Fibroblast of lung (primary cell): ENCODE measurements around the gene INSYN1. TPM values are rescaled to one million over a fixed set of nuclear protein-coding genes. Genes with fewer than 3 reads are reported as not detected.

Experiments
- DNase-seq, 2 donors: peaks; one replicate each; pipeline versions ENCODE4 v3.0.0 to v3.0.0-alpha.2; 2010; ENCODE audit warnings: low read depth in 2 of 2
- H2AFZ ChIP-seq: 2 replicates; pipeline ENCODE4 v1.5.1; 2012; ENCODE audit warnings: low read length, control low read depth, inconsistent platforms
- H3K27ac ChIP-seq: 2 replicates; pipeline ENCODE4 v1.5.1; 2011; ENCODE audit warnings: low read length, control low read depth; ENCODE audit not compliant: insufficient read depth
- H3K27me3 ChIP-seq: 2 replicates; pipeline ENCODE4 v1.5.1; 2011; ENCODE audit warnings: mild to moderate bottlenecking, low read length; ENCODE audit not compliant: control insufficient read depth, insufficient read depth
- H3K36me3 ChIP-seq: 2 replicates; pipeline ENCODE4 v1.5.1; 2011; ENCODE audit warnings: low read length; ENCODE audit not compliant: control insufficient read depth, insufficient read depth
- H3K4me1 ChIP-seq: 2 replicates; pipeline ENCODE4 v1.5.1; 2011; ENCODE audit warnings: low read length; ENCODE audit not compliant: control insufficient read depth, insufficient read depth; ENCODE audit errors: extremely low read depth
- H3K4me2 ChIP-seq: 2 replicates; pipeline ENCODE4 v1.5.1; 2011; ENCODE audit warnings: low read length, control low read depth; ENCODE audit not compliant: insufficient read depth; ENCODE audit errors: extremely low read depth
- H3K4me3 ChIP-seq, 4 experiments: fragments of 200-600 bp in 1 of 4; sonication (generic) in 1 of 4; replicated peaks in 1 of 4; 2 replicates each; pipeline ENCODE4 v1.5.1; 2011 to 2016; ENCODE audit warnings: low read length in 4 of 4, low read depth in 3 of 4, mild to moderate bottlenecking in 3 of 4, control low read depth in 2 of 4, inconsistent platforms in 1 of 4, mixed read lengths in 1 of 4; ENCODE audit not compliant: insufficient read depth in 1 of 4; ENCODE audit errors: control extremely low read depth in 1 of 4
- H3K79me2 ChIP-seq: 2 replicates; pipeline ENCODE4 v1.5.1; 2012; ENCODE audit warnings: mild to moderate bottlenecking, low read length, inconsistent platforms; ENCODE audit not compliant: control insufficient read depth, insufficient read depth
- H3K9ac ChIP-seq: 2 replicates; pipeline ENCODE4 v1.5.1; 2011; ENCODE audit warnings: mild to moderate bottlenecking, low read length, control low read depth; ENCODE audit not compliant: insufficient read depth
- H3K9me3 ChIP-seq: 2 replicates; pipeline ENCODE4 v1.5.1; 2012; ENCODE audit warnings: low read depth, low read length; ENCODE audit not compliant: control insufficient read depth, insufficient read depth
- H4K20me1 ChIP-seq: 2 replicates; pipeline ENCODE4 v1.5.1; 2011; ENCODE audit warnings: low read length; ENCODE audit not compliant: control insufficient read depth, insufficient read depth; ENCODE audit errors: extremely low read depth
- EZH2 ChIP-seq: IDR thresholded peaks from 2 replicates; pipeline ENCODE4 v1.5.1; 2012; ENCODE audit warnings: low read length, control low read depth, mild to moderate bottlenecking; ENCODE audit errors: missing control alignments
- polyA minus RNA-seq: library from RNA; depleted of rRNA, polyadenylated mRNA; stranded (reverse); fragments of >200 nt; gene quantifications from 2 replicates; pipeline ENCODE4 v1.2.3, GENCODE V29; 2011; ENCODE audit warnings: low replicate concordance
- polyA plus RNA-seq, 2 donors: library from polyadenylated mRNA; depleted of rRNA in 1 of 2; stranded (reverse) in 1 of 2; unstranded in 1 of 2; fragments of >200 nt; gene quantifications; 2 replicates each; pipeline ENCODE4 v1.2.1, GENCODE V29; 2011 to 2012; ENCODE audit warnings: missing spikeins in 1 of 2
- total RNA-seq: library from RNA; depleted of rRNA; stranded (reverse); fragments of >200 nt; gene quantifications from 2 replicates; pipeline ENCODE4 v1.2.1, GENCODE V29; 2014
- TF ChIP-seq, protein P1 (sequence below), 2 donors: IDR thresholded peaks in 1 of 2; conservative IDR thresholded peaks in 1 of 2; 1 replicate in 1 of 2; 2 replicates in 1 of 2; pipeline ENCODE4 v1.5.1; 2011 to 2012; ENCODE audit warnings: low read length in 2 of 2, control low read depth in 1 of 2, inconsistent platforms in 1 of 2, low read depth in 1 of 2, mild to moderate bottlenecking in 1 of 2

The INSYN1 gene
- total RNA-seq = 1.2 and 1.3 TPM in 2 replicates
- polyA plus RNA-seq = 0.37 and 0.51 TPM in 2 replicates
- 0.65 and 0.74 TPM in 2 replicates for polyA plus RNA-seq (2012)
- polyA minus RNA-seq = 0.74 TPM in 1 of 2 replicates, not detected in the other

DNA sequence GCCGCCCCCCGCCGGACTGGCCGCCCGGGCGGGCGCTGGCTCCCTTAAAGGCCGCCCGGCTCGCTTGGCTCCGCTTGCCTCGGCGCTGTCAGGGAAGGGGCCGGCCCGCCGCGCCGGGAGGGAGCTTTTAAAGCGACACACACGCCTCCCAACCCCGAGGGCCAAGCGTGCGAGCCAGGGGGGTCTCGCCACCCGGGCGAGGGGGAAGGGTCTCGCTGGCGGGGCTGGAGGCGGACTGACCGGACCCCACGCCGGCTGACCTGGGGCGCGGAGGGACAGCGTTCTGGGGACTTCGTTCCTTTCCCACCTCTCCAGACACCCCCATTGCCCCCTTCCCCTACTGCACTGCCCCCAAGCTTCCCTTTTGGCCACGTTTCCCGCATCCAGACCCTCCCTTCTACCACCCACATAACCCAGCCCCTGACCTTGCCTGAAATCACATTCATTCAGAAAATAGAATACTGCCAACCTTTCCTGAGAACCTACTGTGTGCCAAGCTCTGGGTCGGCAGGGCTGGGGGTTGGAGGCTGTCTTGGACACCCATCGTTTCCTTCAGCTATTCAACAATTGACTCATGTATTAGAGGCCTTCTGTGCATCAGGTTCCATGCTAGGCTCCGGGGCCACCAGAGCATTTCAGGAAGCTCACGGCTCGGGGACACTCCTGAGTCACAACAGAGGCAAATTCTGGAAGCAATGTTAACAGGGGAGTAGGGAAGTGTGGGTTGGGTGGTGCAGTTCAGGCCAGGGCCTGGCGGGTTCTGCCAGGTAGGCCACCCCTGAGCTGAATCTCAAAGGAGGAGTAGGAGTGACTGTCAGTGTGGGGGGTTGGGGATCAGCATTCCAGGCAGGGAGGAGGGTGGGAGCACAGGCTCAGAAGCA lies at the start of gene INSYN1:
Gene INSYN1, minus strand, starts transcription at position 102 of the 881 bp plus-strand sequence. CDS start 2,221 bp downstream, outside the sequence.
- Histone ChIP-seq H4K20me1 (no peaks in the 10 kb centered on the region), H3K9ac (no peak within 1 kb of the TSS), H3K9me3 (no peaks in the 10 kb centered on the region), H3K27ac (no peak within 1 kb of the TSS), H3K27me3 (peaks cover 20% of the 10 kb centered on the region), H3K4me3 (peak within 1 kb of the TSS in 1 of 4 experiments; percentile 49), H3K79me2 (no peaks in the 10 kb centered on the region), H3K4me1 (no peaks in the 10 kb centered on the region), H2AFZ (no peak within 1 kb of the TSS), H3K36me3 (no peaks in the 10 kb centered on the region), H3K4me2 (peak within 1 kb of the TSS; percentile 13)
- DNase-seq = peak; percentile 22 to 54
- TF ChIP-seq, protein P1, sequence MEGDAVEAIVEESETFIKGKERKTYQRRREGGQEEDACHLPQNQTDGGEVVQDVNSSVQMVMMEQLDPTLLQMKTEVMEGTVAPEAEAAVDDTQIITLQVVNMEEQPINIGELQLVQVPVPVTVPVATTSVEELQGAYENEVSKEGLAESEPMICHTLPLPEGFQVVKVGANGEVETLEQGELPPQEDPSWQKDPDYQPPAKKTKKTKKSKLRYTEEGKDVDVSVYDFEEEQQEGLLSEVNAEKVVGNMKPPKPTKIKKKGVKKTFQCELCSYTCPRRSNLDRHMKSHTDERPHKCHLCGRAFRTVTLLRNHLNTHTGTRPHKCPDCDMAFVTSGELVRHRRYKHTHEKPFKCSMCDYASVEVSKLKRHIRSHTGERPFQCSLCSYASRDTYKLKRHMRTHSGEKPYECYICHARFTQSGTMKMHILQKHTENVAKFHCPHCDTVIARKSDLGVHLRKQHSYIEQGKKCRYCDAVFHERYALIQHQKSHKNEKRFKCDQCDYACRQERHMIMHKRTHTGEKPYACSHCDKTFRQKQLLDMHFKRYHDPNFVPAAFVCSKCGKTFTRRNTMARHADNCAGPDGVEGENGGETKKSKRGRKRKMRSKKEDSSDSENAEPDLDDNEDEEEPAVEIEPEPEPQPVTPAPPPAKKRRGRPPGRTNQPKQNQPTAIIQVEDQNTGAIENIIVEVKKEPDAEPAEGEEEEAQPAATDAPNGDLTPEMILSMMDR (conservative IDR thresholded peaks at IDR 0.05 in 1 of 2, IDR thresholded peaks at IDR 0.05 in 1 of 2; ENCODE audit: low read depth in 1 of 2, low read length in 2 of 2) = no peak
- peak; percentile 89 for TF ChIP-seq EZH2

GRCh38 chr15:73802431-73803041 lies 49.4 kb upstream of the INSYN1 start:
- no peaks in the 10 kb centered on the region for H3K9me3 ChIP-seq
- no peaks in the 10 kb centered on the region for H3K79me2 ChIP-seq
- TF ChIP-seq, protein P1 (conservative IDR thresholded peaks at IDR 0.05 in 1 of 2, IDR thresholded peaks at IDR 0.05 in 1 of 2; ENCODE audit: low read depth in 1 of 2, low read length in 2 of 2) = no peak
- TF ChIP-seq EZH2 = no peak
- H3K4me1 ChIP-seq = peaks cover 18% of the 10 kb centered on the region
- H3K27me3 ChIP-seq = peaks cover 3% of the 10 kb centered on the region
- no peaks in the 10 kb centered on the region for H4K20me1 ChIP-seq
- no peak overlapping the region for H3K9ac ChIP-seq
- no peaks in the 10 kb centered on the region for H3K36me3 ChIP-seq
- DNase-seq = peak in 1 of 2 donors; percentile 8
- no peak overlapping the region for H3K27ac ChIP-seq
- H3K4me3 ChIP-seq = no peak overlapping the region
- H2AFZ ChIP-seq = no peak overlapping the region
- no peak overlapping the region for H3K4me2 ChIP-seq
